Measurements from ENCODE around the gene ACADVL. TPM values are rescaled to one million over a fixed set of nuclear protein-coding genes. Genes with fewer than 3 reads are reported as not detected.

The ACADVL gene
- total RNA-seq, 1 donor from 2014 or later: 321 TPM

GRCh38 chr17:7261379-7262191 is 41.8 kb downstream of the ACADVL start:
- ATAC-seq (no peak), DNase-seq (ENCODE audit: low spot score) (no peak)
- intact Hi-C loops (cut with DNase I): no loop called here

DNA sequence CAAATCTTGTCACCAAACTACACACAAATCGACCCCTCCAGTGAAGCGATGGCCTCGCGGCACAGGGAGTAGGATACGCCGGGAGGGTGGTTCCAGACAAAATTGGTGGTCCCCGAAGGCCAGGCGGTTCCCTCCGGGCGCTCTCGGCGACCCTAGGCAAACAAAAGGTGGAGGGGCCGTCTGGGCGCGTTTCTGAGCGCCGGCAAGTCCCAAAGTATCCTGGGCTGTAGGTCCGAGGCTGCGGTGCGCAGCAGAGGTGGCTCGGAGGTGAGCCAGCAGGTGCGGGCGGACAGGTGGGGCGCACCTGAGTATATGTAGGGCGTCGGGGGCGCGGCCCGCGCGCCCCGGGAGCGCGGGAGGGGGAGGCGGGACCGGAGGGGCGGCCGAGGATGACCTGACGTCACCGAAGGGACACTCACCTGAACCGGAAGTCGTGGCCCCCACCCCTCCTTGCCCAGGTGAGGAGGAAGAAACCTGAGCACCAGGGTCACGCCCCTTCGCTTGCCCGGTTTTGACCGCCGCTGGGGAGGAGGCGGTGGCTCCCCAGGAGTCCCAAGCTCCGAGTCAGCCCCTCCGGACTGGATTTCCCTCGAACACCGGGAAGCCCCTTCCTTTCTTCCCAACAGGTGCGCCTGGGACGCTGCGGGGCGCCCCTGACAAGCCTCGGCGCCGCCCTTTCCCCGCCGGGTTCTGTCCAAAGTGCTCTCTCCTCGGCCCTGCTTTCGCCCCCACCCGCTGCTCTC is 42.6 kb downstream of the ACADVL start, which contains the start of gene CLDN7:
Gene CLDN7 (minus strand): TSS at position 287 of the 743 bp plus-strand sequence. CDS start 435 bp downstream, outside the sequence.
- DNase-seq (ENCODE audit: low spot score): no peak
- intact Hi-C loops (cut with DNase I): no loop called here
- no peak for ATAC-seq

DNA sequence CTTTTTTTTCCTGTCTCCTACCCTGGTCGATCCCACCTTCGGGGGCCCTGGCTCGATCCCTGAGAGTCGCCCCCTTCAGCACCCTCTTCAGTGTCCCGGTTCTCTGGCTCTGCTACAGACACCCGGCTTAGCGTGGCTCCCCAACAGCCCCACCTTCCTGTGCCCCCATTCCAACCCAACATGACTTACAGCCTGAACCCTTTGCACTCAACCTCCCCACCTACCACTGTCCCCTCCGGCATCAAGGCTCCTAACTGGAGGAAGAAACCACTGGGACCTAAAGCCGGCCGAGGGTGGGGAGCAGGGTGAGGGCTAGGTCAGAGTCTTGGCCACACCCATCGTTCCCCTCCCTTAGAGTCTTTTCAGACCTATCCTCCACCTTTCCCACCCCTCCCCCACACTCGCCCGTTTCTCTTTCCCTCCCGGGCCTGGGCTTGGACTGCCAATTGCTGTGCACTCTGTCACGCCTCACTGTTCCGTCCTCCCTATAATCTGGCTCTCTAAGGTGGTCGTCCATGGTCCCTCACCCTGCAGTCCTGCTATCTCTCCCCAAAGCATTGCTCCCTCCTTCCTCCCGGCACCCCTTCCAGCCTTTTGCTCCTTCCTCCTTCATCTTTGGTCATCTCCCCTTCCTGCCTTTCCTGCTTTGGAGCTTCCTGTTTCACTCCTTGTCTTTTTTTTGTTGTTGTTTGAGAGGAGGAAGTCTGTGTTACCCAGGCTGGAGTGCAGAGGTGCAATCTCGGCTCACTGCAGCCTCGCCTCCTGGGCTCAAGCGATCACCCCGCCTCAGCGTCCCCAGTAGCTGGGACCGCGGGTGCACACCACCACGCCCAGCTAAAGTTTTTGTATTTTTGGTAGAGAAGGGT is 43.4 kb downstream of the ACADVL start:
- intact Hi-C loops (cut with DNase I): no loop called here
- DNase-seq (ENCODE audit: low spot score) (no peak), ATAC-seq (peak; percentile 19)

DNA sequence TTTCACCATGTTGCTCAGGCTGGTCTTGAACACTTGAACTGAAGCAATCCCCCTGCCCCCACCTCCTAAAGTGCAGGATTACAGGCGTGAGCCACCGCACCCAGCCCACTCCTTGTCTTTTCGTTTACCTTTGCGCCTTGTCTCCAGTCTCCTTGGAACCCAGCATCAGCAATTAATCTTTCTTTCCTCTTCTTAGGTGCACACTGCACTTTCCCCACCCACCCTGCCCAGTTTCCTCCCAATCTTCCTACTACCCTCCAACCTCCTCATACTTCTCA is 44.0 kb downstream of the ACADVL start:
- DNase-seq (ENCODE audit: low spot score): no peak
- no peak for ATAC-seq
- intact Hi-C loops (cut with DNase I): no loop called here

DNA sequence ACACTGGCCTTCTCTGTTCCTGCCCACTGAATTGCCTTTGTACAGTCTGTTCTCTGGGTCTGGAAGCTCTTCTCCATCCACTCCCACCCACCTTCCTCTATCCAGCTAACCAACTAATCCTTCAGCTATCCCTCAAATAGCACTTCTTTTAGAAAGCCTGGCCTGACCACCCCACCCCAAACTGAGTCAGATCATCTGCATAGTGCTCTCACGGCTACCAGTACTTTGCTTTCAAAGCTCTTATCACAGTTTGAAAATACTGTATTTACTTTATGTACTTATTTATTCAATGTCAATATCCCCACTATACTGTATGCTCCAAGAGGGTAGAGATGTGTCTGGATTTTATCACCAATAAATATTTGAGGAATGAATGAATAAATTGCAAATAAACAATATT is 47.0 kb downstream of the ACADVL start:
- no peak for DNase-seq (ENCODE audit: low spot score)
- ATAC-seq: no peak
- intact Hi-C loops (cut with DNase I): no loop called here

Small RNA genes lying within 50 kb of the gene (microRNA-seq; reads per million reads assigned to microRNA genes)
- gene MIR324: 595 reads per million, percentile 78 among the genes with 10 or more reads in this experiment

Other genes with a start within 250 kb of the ACADVL start
- gene ALOX12, start 223.9 kb upstream of the ACADVL start, total RNA-seq: not detected
- 152 TPM for gene RNASEK, start 207.3 kb upstream of the ACADVL start, total RNA-seq
- gene BCL6B, start 196.9 kb upstream of the ACADVL start, total RNA-seq: 24.5 TPM
- 1.8 TPM for gene SLC16A13, start 183.9 kb upstream of the ACADVL start, total RNA-seq
- 0.89 TPM for gene SLC16A11, start 175.8 kb upstream of the ACADVL start, total RNA-seq
- gene CLEC10A, start 139.7 kb upstream of the ACADVL start, total RNA-seq: 14.7 TPM
- 1.1 TPM for gene ASGR2, start 105.1 kb upstream of the ACADVL start, total RNA-seq
- gene ASGR1, start 40.6 kb upstream of the ACADVL start, total RNA-seq: 2.3 TPM
- 32.2 TPM for gene DLG4, start 102 bp upstream of the ACADVL start, total RNA-seq
- 49.1 TPM for gene DVL2, start 14.6 kb downstream of the ACADVL start, total RNA-seq
- 23.8 TPM for gene PHF23, start 19.5 kb downstream of the ACADVL start, total RNA-seq
- 397 TPM for gene GABARAP, start 22.5 kb downstream of the ACADVL start, total RNA-seq
- gene CTDNEP1, start 31.8 kb downstream of the ACADVL start, total RNA-seq: 82.0 TPM
- 26.7 TPM for gene ELP5, start 32.3 kb downstream of the ACADVL start, total RNA-seq
- 4.1 TPM for gene CLDN7, start 42.5 kb downstream of the ACADVL start, total RNA-seq
- gene SLC2A4, start 61.8 kb downstream of the ACADVL start, total RNA-seq: 6.1 TPM
- gene YBX2, start 74.7 kb downstream of the ACADVL start, total RNA-seq: 2.1 TPM
- 168 TPM for gene EIF5A, start 87.7 kb downstream of the ACADVL start, total RNA-seq
- gene GPS2, start 95.4 kb downstream of the ACADVL start, total RNA-seq: 53.8 TPM
- 37.0 TPM for gene NEURL4, start 109.4 kb downstream of the ACADVL start, total RNA-seq
- 38.3 TPM for gene ACAP1, start 116.6 kb downstream of the ACADVL start, total RNA-seq
- 64.6 TPM for gene KCTD11, start 132.2 kb downstream of the ACADVL start, total RNA-seq
- not detected for gene TMEM95, start 135.2 kb downstream of the ACADVL start, total RNA-seq
- gene TNK1, start 161.2 kb downstream of the ACADVL start, total RNA-seq: 6.1 TPM
- gene PLSCR3, start 174.6 kb downstream of the ACADVL start, total RNA-seq: 37.1 TPM
- 75.0 TPM for gene TMEM256, start 184.2 kb downstream of the ACADVL start, total RNA-seq
- 44.8 TPM for gene NLGN2, start 187.9 kb downstream of the ACADVL start, total RNA-seq
- not detected for gene SPEM1, start 200.4 kb downstream of the ACADVL start, total RNA-seq
- gene SPEM2, start 205.7 kb downstream of the ACADVL start, total RNA-seq: not detected
- not detected for gene SPEM3, start 208.9 kb downstream of the ACADVL start, total RNA-seq
- 3.0 TPM for gene TMEM102, start 215.5 kb downstream of the ACADVL start, total RNA-seq
- gene FGF11, start 219.6 kb downstream of the ACADVL start, total RNA-seq: 3.8 TPM
- 6.3 TPM for gene CHRNB1, start 225.1 kb downstream of the ACADVL start, total RNA-seq

Measured in sciatic nerve (tissue), 2 donors.